HG03520 (cell line): Measurements from ENCODE around the gene GLI1.
A peak's percentile ranks its signal among the peaks of the same experiment; 100 is the strongest.

Source experiments
- ATAC-seq: cut with Tn5 transposase; IDR thresholded peaks from one replicate; pipeline ENCODE4 v1.9.1; 2021; ENCODE audit warnings: mild to moderate bottlenecking, moderate library complexity; ENCODE audit not compliant: unreplicated experiment

Gene GLI1

DNA sequence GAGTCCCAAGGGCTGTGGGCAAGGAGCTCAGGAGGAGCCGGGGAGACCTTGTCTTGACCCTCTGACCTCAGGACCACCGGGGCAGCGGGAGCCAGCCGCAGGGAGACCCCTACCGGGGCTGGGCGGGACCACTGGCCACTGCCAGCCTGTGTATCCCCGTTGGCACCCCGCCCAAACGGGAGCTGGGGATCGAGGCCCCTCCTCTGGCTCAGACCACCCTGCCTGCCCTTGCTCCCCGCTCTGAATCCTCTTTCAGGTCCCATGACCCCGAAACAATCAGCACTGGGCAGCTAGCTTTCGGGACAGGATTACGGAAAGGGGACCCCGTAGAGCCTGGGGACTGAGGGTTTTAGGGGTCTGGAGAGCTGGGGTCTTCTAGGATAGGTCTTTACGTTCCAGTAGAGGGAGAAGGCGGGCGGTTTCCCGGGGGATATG is 1.3 kb downstream of the GLI1 start:
- ATAC-seq: no peak

DNA sequence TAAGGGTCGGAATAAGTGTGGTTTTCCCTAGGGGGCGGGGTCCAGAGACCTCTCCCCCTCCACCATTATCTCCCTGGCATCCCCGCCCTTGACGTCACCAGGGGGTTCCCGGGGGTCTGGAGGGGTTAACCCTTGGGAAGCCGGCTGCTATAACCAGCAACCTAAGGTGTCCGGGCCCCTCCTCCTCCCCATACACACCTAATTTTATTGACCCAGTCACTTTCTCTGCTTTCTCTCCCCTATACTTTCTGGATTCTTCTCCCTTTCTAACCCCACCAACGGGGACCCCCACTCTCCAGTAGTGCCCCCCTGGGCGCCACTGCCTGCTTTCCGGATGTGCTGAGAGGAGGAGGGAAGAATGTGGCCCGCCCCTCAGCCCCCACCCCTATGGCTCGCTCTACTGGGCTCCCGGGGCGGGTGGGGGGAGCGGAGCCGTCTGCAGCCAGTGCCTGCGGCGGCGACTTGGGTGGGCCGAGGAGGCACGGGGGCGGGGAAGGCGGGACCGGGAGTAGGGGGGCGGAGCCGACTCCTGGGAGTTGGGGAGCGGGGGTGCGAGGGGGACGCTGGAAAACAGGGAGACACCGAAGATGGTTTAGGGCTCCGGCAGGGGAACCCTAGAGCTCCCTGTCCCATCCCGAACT is 1.8 kb downstream of the GLI1 start:
- ATAC-seq: no peak

DNA sequence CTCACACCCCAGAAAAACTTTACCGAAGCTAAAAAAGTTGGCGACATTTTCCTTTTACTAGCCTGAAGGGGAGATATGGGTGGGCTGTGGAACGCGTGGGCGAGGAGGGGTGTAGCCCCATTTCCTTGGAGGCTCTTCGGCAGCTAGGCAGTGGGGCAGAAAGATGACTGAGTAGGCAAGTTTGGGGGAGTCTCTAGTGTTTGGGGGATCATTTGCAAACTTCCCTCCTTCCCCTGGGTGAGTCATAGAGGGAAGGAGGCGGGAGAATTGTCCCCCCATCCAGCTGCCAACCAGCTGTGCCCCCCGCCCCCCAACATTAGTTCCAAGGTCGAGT is 2.3 kb downstream of the GLI1 start:
- ATAC-seq: no peak

DNA sequence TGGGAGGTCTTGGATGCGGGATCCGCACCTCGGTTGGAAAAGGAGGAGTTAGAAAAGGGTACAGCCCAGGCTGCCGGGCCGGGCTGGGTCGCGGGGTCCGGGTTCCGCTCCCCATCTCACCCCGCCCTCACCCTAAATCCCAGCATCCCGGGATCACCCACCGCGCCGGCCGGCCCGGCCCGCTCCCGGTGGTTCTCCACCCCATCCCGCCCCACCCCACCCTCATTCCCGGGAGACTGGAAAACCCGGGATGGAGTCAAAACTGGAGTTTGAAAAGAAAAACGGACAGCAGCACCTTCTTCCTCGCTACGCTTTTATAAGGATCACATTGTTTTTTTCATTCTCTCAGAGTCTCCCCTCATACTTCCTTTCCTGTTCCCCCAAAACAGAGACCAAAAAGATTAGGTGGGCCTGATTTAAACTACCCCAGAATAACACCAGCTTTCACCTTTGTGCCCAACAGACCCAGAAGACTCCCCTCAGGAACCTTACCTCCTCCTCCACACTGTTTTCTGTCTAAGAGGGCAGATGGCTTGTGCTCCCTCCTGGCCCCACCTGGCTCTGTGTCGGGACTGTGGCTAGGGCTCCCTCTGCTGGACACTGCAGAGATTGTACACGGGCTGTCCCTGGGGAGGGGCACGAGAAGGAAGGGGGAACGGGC is 2.8 kb downstream of the GLI1 start:
- peak; percentile 61 for ATAC-seq

DNA sequence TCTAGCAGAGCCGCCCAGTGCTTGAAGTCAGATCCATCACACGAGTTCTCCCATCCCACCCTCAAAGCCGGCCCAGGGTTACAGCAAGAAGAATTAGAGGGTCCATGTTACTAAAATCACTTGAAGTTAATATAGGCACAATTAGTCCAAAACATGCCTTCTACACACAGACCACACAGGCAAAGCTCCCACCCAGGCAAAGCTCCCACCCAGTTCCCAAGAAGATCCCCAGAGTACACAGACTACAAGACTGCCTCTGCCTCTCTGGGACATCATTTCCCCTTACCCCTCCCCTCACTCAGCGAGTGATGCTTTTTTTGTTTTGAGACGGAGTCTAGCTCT is 3.3 kb downstream of the GLI1 start:
- no peak for ATAC-seq

DNA sequence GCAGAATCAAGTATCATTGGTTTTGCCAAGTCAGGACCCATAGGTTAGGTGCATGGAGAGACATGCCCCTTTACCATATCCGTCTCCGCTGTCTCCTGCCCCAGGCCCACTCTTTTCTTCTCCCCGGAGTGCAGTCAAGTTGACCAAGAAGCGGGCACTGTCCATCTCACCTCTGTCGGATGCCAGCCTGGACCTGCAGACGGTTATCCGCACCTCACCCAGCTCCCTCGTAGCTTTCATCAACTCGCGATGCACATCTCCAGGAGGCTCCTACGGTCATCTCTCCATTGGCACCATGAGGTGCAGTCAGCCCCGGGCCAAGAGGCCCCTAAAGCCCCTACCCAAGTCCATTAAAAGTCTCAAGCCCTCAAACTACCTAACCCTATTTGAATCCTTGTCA is 5.0 kb downstream of the GLI1 start:
- no peak for ATAC-seq

DNA sequence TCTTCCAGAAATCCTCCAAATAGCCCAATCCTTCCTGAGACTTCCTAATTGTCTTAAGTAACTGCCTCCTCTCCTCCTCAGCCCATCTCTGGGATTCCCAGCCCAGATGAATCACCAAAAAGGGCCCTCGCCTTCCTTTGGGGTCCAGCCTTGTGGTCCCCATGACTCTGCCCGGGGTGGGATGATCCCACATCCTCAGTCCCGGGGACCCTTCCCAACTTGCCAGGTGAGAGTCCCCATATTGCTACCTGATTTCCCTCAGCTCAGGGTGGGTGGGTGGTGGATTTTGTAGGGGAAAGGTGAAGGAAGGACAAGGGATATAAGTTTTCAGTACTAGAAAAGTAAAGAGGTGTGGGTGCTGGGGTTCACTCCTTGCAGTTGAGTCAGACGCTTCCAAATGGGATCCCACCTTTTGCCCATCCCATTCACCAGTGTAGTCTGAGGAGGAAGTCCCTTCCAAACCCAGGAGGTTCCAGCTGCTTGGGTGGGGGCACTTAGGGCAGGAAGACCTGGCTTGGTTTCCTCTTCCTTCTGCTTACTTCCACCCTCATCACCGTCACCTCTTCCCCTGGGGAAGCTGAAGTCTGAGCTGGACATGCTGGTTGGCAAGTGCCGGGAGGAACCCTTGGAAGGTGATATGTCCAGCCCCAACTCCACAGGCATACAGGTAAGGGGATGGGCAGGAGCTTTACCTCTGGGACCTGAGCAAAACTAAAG is 5.6 kb downstream of the GLI1 start:
- no peak for ATAC-seq

DNA sequence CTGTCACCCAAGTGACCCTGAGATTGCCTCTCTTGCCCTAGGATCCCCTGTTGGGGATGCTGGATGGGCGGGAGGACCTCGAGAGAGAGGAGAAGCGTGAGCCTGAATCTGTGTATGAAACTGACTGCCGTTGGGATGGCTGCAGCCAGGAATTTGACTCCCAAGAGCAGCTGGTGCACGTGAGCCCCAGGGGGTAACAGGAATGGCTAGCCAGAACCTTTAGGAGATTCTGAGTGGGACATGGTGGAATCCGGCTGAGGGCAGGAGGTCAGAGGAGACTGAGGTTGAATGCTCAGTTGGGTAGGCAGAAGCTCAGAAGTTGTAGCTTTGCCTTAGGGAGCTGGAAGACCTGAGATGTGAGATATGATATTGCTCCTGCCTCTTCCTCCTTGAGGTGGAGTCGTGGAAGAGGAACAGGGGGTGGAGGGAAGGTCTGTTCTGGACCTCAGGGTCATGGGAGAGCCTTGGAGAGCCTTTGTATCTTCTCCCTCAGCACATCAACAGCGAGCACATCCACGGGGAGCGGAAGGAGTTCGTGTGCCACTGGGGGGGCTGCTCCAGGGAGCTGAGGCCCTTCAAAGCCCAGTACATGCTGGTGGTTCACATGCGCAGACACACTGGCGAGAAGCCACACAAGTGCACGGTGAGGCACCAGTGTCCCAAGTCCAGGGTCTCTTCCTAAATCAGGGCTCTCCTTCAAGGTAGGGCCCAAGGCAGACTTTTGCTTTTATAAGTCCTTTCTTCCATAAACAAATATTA is 6.3 kb downstream of the GLI1 start:
- no peak for ATAC-seq

DNA sequence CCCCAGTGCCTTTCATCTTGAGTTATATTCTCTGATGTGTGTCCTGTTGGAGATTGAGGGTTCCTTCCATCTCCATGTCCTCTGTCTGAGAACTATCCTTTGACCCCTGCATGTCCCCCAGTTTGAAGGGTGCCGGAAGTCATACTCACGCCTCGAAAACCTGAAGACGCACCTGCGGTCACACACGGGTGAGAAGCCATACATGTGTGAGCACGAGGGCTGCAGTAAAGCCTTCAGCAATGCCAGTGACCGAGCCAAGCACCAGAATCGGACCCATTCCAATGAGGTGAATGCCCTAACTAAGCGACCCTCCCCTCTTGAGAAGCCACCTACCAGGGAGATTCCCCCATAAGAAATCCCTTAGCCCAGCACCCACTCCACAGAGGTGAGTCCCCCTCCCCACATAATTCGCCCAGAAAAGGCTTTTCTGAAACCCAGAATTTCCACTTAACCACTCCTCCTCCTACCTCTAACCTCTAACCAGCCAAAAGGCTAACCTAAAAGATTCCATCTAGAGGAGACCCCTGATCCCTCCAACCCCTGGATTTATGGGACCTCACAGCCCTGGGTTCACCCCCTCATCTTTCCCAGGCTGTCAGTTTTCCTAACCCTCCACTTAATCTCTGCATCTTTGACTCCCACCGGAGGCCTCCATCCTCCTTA is 7.8 kb downstream of the GLI1 start:
- ATAC-seq: no peak

DNA sequence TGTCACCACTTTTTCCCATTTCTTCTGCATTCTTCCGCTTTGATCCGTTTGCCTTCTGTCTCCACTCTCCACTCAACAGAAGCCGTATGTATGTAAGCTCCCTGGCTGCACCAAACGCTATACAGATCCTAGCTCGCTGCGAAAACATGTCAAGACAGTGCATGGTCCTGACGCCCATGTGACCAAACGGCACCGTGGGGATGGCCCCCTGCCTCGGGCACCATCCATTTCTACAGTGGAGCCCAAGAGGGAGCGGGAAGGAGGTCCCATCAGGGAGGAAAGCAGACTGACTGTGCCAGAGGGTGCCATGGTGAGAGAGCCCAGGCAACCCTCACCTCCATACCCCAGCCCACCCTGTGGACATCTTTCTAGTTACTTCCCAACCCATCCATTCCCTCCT is 8.3 kb downstream of the GLI1 start:
- ATAC-seq: no peak

DNA sequence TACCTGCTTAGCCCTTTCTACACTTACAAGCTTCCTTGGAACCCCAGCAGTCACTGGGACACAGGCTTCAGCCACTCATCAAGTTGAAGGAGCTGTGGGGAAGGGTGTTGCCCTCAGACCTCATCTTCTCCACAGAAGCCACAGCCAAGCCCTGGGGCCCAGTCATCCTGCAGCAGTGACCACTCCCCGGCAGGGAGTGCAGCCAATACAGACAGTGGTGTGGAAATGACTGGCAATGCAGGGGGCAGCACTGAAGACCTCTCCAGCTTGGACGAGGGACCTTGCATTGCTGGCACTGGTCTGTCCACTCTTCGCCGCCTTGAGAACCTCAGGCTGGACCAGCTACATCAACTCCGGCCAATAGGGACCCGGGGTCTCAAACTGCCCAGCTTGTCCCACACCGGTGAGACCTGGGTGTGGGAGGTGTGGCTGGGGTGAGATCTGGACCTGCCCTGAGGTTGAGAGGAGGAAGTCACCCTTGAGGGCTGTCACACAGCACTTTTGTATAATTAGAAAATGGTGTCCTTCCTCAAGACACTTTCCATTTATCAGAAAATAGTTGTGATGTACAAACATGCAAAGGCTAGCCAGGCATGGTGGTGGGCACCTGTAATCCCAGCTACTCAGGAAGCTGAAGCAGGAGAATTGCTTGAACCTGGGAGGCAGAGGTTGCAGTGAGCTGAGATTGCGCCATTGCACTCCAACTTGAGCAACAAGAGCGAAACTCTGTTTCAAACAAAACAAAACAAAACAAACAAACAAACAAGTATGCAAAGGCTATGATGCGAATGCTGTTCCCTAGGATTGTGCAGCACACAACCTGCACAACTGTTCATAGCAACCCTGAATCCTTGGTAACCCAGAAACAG is 9.9 kb downstream of the GLI1 start:
- no peak for ATAC-seq

DNA sequence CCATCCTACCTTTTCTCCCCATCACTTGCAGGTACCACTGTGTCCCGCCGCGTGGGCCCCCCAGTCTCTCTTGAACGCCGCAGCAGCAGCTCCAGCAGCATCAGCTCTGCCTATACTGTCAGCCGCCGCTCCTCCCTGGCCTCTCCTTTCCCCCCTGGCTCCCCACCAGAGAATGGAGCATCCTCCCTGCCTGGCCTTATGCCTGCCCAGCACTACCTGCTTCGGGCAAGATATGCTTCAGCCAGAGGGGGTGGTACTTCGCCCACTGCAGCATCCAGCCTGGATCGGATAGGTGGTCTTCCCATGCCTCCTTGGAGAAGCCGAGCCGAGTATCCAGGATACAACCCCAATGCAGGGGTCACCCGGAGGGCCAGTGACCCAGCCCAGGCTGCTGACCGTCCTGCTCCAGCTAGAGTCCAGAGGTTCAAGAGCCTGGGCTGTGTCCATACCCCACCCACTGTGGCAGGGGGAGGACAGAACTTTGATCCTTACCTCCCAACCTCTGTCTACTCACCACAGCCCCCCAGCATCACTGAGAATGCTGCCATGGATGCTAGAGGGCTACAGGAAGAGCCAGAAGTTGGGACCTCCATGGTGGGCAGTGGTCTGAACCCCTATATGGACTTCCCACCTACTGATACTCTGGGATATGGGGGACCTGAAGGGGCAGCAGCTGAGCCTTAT is 10.8 kb downstream of the GLI1 start:
- ATAC-seq: no peak

DNA sequence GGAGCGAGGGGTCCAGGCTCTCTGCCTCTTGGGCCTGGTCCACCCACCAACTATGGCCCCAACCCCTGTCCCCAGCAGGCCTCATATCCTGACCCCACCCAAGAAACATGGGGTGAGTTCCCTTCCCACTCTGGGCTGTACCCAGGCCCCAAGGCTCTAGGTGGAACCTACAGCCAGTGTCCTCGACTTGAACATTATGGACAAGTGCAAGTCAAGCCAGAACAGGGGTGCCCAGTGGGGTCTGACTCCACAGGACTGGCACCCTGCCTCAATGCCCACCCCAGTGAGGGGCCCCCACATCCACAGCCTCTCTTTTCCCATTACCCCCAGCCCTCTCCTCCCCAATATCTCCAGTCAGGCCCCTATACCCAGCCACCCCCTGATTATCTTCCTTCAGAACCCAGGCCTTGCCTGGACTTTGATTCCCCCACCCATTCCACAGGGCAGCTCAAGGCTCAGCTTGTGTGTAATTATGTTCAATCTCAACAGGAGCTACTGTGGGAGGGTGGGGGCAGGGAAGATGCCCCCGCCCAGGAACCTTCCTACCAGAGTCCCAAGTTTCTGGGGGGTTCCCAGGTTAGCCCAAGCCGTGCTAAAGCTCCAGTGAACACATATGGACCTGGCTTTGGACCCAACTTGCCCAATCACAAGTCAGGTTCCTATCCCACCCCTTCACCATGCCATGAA is 11.5 kb downstream of the GLI1 start:
- ATAC-seq: no peak

DNA sequence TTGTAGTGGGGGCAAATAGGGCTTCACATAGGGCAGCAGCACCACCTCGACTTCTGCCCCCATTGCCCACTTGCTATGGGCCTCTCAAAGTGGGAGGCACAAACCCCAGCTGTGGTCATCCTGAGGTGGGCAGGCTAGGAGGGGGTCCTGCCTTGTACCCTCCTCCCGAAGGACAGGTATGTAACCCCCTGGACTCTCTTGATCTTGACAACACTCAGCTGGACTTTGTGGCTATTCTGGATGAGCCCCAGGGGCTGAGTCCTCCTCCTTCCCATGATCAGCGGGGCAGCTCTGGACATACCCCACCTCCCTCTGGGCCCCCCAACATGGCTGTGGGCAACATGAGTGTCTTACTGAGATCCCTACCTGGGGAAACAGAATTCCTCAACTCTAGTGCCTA is 12.1 kb downstream of the GLI1 start:
- no peak for ATAC-seq

DNA sequence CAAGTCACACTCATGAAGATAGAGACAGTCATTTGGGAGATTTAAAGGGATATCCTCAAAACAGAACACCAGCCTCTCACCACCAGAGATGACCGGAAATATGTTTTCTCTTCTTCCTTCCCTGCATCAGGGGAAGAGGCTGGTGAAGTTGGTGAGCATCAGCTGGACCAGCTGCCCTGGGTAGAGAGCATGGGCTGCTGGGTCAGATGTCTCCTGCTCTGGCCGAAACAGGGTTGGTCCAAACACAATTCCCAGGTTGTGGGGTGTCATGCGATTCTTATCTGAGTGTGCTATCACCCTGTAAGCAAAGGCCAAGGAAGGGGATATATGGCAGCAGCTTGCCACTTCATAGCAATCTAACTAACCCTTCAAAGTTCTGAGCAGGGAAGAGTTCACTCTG is 12.8 kb downstream of the GLI1 start:
- ATAC-seq: no peak

DNA sequence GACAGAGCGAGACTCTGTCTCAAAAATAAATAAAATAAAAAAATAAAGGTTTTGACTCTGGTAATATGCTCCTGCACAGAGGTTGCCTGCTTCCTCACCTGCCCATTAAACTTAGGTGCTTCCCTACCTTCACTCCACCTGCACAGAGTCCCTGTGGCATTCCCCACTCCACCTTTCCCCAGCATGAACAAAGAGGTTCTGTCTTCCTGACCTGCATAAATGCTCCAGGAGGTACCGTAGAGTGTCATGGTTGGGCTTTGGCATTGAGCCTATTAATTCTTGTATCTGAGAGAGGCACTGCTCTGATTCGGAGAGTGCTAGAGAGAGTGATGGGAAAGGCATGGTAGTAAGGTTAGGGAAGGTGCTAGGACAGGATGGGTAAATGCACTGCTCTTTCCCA is 13.8 kb downstream of the GLI1 start:
- ATAC-seq: no peak

DNA sequence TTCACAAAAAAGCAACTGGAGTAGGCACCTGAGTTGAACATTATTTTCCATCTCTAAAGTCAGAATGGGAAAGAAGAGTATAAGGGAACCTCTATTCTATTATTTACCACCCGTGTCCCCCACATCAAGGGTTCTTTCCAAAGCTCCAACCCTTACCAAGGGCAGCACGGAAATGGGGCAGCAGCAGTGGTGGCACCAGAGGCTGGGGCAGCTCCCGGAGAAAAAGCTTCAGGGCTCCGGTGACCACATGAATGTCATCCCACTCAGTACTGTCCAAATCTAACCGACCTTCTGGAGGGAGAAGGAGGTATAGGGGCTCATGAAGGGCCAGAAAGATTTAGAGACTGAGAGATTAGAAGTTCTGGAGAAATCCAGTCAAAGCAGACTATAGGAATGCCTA is 14.3 kb downstream of the GLI1 start:
- no peak for ATAC-seq

DNA sequence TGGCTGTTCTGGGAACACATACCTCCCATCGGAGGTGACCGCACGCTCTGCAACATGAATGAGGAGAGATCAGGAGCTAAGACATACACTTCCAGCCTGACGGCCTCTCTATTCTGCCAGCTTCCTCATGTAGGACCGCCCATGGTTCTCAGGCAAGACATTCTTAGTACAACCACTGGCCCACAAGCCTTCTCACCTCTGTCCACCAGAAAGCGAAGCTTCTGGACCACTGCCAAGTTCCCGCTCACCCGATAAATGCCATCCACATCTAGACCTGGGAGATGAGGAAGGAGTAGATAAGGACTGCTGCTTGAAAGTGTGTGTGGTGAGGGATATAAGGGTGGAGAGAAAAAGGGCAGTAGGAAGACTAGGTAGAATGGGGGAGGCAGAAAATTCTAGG is 14.8 kb downstream of the GLI1 start:
- ATAC-seq: no peak

DNA sequence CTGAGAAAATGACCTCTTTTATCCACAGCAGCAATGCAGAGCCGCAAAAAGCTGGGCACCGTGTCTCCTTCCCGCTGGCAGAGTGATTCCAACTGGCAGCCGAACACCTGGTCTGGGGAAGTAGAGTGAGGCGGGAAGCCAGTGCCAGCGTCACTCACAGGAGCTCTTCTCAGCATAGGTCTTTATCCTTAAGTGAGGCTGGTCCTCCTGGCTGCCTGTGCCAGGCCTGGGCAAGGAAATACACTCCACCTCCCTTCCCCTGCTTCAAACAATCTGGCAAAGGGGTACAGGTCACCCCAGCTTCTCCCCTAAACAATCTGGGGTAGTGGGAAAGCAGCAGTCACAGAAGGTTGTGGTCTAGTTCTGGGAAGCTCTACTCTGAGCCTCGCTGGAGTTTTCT is 15.3 kb downstream of the GLI1 start:
- no peak for ATAC-seq
